ENCODE data around the gene TGFA.

The TGFA gene

GRCh38 chr2:70566464-70566863 lies 12.8 kb upstream of the TGFA start:
- Histone ChIP-seq H3K4me3 (ENCODE audit: low read depth, low read length) (no peak overlapping the region), H3K27ac (ENCODE audit: extremely low read depth, low read depth, low read length) (no peak overlapping the region), H3K9me3 (ENCODE audit: control insufficient read depth, insufficient read depth, low read depth, low read length) (no peaks in the 10 kb centered on the region), H3K36me3 (ENCODE audit: control insufficient read depth in 2 of 2, insufficient read depth in 1 of 2, low read length in 2 of 2) (no peaks in the 10 kb centered on the region), H3K4me1 (ENCODE audit: control insufficient read depth, insufficient read depth, low read length) (no peaks in the 10 kb centered on the region)
- TF ChIP-seq ZNF391 (tag by site-specific recombination; IDR thresholded peaks at IDR 0.05; ENCODE audit: borderline replicate concordance, low read depth): no peak
- TF ChIP-seq SALL2 (tag by site-specific recombination; IDR thresholded peaks at IDR 0.05; ENCODE audit: borderline replicate concordance): no peak
- no peak for TF ChIP-seq ZBTB6 (tag by site-specific recombination; IDR thresholded peaks at IDR 0.05)
- no peak for TF ChIP-seq ZNF19 (tag by site-specific recombination; IDR thresholded peaks at IDR 0.05; ENCODE audit: low read depth)
- no peak for TF ChIP-seq KLF17 (tag by site-specific recombination; IDR thresholded peaks at IDR 0.05)
- no peak for TF ChIP-seq ZNF658 (tag by site-specific recombination; IDR thresholded peaks at IDR 0.05)
- TF ChIP-seq OSR2 (tag by site-specific recombination; IDR thresholded peaks at IDR 0.05): no peak
- TF ChIP-seq OVOL3 (tag by site-specific recombination; IDR thresholded peaks at IDR 0.05): no peak
- no peak for TF ChIP-seq ZNF23 (tag by site-specific recombination; IDR thresholded peaks at IDR 0.05; ENCODE audit: borderline replicate concordance)
- TF ChIP-seq YY1 (tag by site-specific recombination; IDR thresholded peaks at IDR 0.05): no peak
- no peak for TF ChIP-seq ZSCAN23 (tag by site-specific recombination; IDR thresholded peaks at IDR 0.05)
- POLR2A ChIA-PET: no interaction called here
- CTCF ChIA-PET: interaction anchor here (0.9 kb wide), 2 partner anchors 88 to 264 kb away, joined by 3 to 4 read pairs; no protein-coding TSS in a partner anchor

GRCh38 chr2:70565039-70565731 lies 11.6 kb upstream of the TGFA start:
- Histone ChIP-seq H3K4me1 (ENCODE audit: control insufficient read depth, insufficient read depth, low read length) (no peaks in the 10 kb centered on the region), H3K36me3 (ENCODE audit: control insufficient read depth in 2 of 2, insufficient read depth in 1 of 2, low read length in 2 of 2) (no peaks in the 10 kb centered on the region), H3K27ac (ENCODE audit: extremely low read depth, low read depth, low read length) (no peak overlapping the region), H3K4me3 (ENCODE audit: low read depth, low read length) (no peak overlapping the region), H3K9me3 (ENCODE audit: control insufficient read depth, insufficient read depth, low read depth, low read length) (no peaks in the 10 kb centered on the region)
- ChIA-PET CTCF (interaction anchor here (0.8 kb wide), 1 partner anchor 16 kb away, joined by 3 read pairs; no protein-coding TSS in a partner anchor), POLR2A (interaction anchor here (1.4 kb wide), 1 partner anchor 12 kb away, joined by 3 read pairs; the partner anchor contains the start of gene TGFA)
- no peak for TF ChIP-seq PRDM6 (tag by site-specific recombination; IDR thresholded peaks at IDR 0.05)
- TF ChIP-seq OVOL3 (tag by site-specific recombination; IDR thresholded peaks at IDR 0.05): no peak
- no peak for TF ChIP-seq ZNF514 (tag by site-specific recombination; IDR thresholded peaks at IDR 0.05)
- no peak for TF ChIP-seq ZSCAN16 (tag by site-specific recombination; IDR thresholded peaks at IDR 0.05)
- no peak for TF ChIP-seq ZBTB48 (tag by site-specific recombination; IDR thresholded peaks at IDR 0.05)
- TF ChIP-seq ZNF660 (tag by site-specific recombination; IDR thresholded peaks at IDR 0.05): no peak
- no peak for TF ChIP-seq ZNF768 (tag by site-specific recombination; IDR thresholded peaks at IDR 0.05)
- no peak for TF ChIP-seq ZNF610 (tag by site-specific recombination; IDR thresholded peaks at IDR 0.05; ENCODE audit: borderline replicate concordance)
- TF ChIP-seq ZNF211 (tag by site-specific recombination; IDR thresholded peaks at IDR 0.05; ENCODE audit: low read depth): no peak
- TF ChIP-seq ZNF645 (tag by site-specific recombination; IDR thresholded peaks at IDR 0.05): no peak
- TF ChIP-seq PATZ1 (tag by site-specific recombination; IDR thresholded peaks at IDR 0.05): no peak

Data from HEK293 (cell line).